NT2/D1 (cell line): ENCODE measurements around the gene CCDC7.
"Not testable (repeated sequence)": the region's sequence is repeated elsewhere in the genome, so short reads cannot be mapped to it uniquely, and the experiment has no call there.

Experiments used
- DNase-seq: peaks from one replicate; pipeline ENCODE4 v3.0.0-alpha.2; 2011; ENCODE audit warnings: low read depth, low spot score
- H3K27me3 ChIP-seq: 2 replicates; pipeline ENCODE4 v1.6.0; 2011; ENCODE audit warnings: mild to moderate bottlenecking; ENCODE audit not compliant: insufficient read length, insufficient read depth
- H3K36me3 ChIP-seq: 2 replicates; pipeline ENCODE4 v1.6.1; 2011; ENCODE audit warnings: mild to moderate bottlenecking, low read length, mixed read lengths; ENCODE audit not compliant: insufficient read depth, insufficient read length
- H3K4me1 ChIP-seq: 2 replicates; pipeline ENCODE4 v1.5.1; 2011; ENCODE audit not compliant: insufficient read depth, insufficient read length
- H3K4me3 ChIP-seq: 2 replicates; pipeline ENCODE4 v1.5.1; 2011; ENCODE audit warnings: low read depth; ENCODE audit not compliant: insufficient read length
- H3K9ac ChIP-seq: 2 replicates; pipeline ENCODE4 v1.6.0; 2011; ENCODE audit warnings: low read depth; ENCODE audit not compliant: insufficient read length
- H3K9me3 ChIP-seq: 2 replicates; pipeline ENCODE4 v1.5.1; 2011; ENCODE audit warnings: mild to moderate bottlenecking, low read length; ENCODE audit not compliant: insufficient read depth
- SUZ12 ChIP-seq: IDR thresholded peaks from 2 replicates; pipeline ENCODE4 v1.6.1; 2011; ENCODE audit not compliant: insufficient read length, insufficient read depth; ENCODE audit errors: extremely low read depth
- YY1 ChIP-seq: IDR thresholded peaks from 2 replicates; pipeline ENCODE4 v1.6.1; 2011; ENCODE audit not compliant: insufficient read length, insufficient read depth
- ZNF274 ChIP-seq: IDR thresholded peaks from 2 replicates; pipeline ENCODE4 v1.6.1; 2011; ENCODE audit warnings: mild to moderate bottlenecking, low read depth, low read length

Gene CCDC7

DNA sequence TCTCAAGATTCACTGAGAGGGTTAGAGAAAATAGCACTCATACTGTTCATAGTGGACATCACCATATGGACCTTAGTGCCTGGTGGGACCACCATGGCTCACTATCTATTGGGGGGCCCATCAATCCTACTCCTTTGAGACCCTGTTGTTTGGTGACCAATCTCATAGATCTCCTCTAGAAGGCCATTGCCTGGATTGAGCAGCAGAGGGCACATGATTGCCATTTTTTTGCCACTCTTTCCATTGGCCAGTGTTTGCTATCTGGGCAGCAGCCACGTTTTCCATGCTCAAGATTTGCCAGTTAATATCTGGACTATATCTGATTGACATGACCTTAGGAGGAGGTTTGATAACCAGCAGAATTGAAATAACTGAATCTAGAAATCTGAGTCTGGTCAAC is 267.6 kb downstream of the CCDC7 start:
- Histone ChIP-seq H3K9ac (no peak overlapping the region), H3K4me3 (no peak overlapping the region), H3K9me3 (no peaks in the 10 kb centered on the region), H3K36me3 (no peaks in the 10 kb centered on the region), H3K4me1 (no peaks in the 10 kb centered on the region), H3K27me3 (no peaks in the 10 kb centered on the region)
- TF ChIP-seq SUZ12 (no peak), ZNF274 (no peak), YY1 (no peak)
- DNase-seq: no peak

DNA sequence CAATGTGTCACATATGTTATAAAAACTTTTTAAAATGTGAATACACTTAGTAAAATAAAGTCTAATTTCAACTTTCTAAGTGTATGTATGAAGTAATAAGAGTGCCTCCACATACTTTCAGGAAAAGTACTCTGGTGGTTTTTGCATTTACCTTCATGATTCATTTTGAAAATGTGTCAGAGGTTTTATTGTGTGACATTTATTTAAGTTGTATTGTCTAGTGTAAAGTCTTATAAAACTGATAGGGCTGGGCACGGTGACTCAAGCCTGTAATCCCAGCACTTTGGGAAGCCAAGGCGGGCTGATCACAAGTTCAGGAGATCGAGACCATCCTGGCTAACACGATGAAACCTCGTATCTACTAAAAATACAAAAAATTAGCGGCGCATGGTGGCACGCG is 285.6 kb downstream of the CCDC7 start:
- no peak for TF ChIP-seq ZNF274
- TF ChIP-seq YY1: no peak
- TF ChIP-seq SUZ12: no peak
- Histone ChIP-seq H3K4me3 (no peak overlapping the region), H3K36me3 (no peaks in the 10 kb centered on the region), H3K9ac (no peak overlapping the region), H3K4me1 (no peaks in the 10 kb centered on the region), H3K27me3 (no peaks in the 10 kb centered on the region), H3K9me3 (no peaks in the 10 kb centered on the region)
- DNase-seq: no peak

DNA sequence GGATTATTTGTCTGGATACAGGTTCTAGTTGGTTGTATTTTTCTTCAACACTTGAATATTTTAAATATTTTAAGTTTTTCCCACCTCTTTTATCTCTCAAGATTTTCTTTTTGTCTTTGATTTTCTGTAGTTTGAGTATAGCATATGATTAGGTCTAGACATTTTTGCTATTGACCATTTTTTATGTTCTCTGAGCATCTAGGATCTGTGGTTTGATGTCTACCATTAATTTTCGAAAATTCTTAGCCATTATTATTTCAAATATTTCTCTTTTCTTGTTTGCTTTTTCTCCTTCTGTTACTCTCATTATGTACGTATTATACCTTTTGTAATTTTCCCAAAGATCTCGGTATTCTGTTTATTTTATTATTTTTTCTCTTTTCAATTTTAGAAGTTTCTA is 293.0 kb downstream of the CCDC7 start:
- no peak overlapping the region for H3K9ac ChIP-seq
- H3K27me3 ChIP-seq: no peaks in the 10 kb centered on the region
- no peak overlapping the region for H3K4me3 ChIP-seq
- no peaks in the 10 kb centered on the region for H3K36me3 ChIP-seq
- no peaks in the 10 kb centered on the region for H3K9me3 ChIP-seq
- H3K4me1 ChIP-seq: no peaks in the 10 kb centered on the region
- no peak for TF ChIP-seq YY1
- no peak for TF ChIP-seq SUZ12
- no peak for TF ChIP-seq ZNF274
- no peak for DNase-seq

DNA sequence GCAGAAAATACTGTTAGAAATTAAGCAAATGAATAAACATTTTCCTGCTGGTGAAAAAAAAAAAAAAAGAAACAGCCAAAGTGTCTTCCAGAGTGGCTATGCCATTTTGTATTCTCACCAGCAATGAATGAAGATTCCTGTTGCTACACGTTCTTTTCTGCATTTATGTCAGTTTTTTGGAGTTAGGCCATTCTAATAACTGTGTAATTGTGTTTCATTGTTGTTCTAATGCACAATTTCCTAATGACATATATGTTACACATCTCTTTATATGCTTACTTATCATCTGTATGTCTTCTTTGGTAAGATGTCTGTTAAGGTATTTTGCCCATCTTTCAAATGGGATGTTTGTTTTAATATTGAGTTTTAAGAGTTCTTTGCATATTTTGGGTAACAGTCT is 298.4 kb downstream of the CCDC7 start:
- no peaks in the 10 kb centered on the region for H3K36me3 ChIP-seq
- DNase-seq: no peak
- no peaks in the 10 kb centered on the region for H3K4me1 ChIP-seq
- H3K27me3 ChIP-seq: no peaks in the 10 kb centered on the region
- H3K9ac ChIP-seq: no peak overlapping the region
- H3K4me3 ChIP-seq: no peak overlapping the region
- no peaks in the 10 kb centered on the region for H3K9me3 ChIP-seq
- TF ChIP-seq ZNF274: no peak
- no peak for TF ChIP-seq YY1
- no peak for TF ChIP-seq SUZ12

DNA sequence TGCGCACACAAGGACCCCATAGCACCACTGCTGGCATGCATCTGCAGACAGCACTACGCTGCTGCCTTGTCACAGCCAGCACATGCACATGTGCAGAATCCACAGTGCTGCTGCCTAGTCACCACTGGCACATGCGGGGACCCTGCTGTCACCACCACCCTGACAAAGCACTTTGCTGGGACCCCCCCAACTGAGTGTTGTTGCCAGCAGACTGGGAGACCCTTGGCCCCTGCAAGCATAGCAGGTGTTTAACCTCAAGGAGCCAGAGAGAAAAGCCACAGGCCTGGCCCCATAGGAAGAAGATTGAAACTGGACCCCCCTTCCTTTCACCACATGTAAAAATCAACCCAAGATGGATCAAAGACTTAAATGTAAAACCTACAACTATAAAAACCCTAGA is 300.9 kb downstream of the CCDC7 start:
- Histone ChIP-seq H3K4me3 (no peak overlapping the region), H3K9ac (no peak overlapping the region), H3K9me3 (no peaks in the 10 kb centered on the region), H3K27me3 (no peaks in the 10 kb centered on the region), H3K36me3 (no peaks in the 10 kb centered on the region), H3K4me1 (no peaks in the 10 kb centered on the region)
- TF ChIP-seq ZNF274 (no peak), YY1 (no peak), SUZ12 (no peak)
- DNase-seq: no peak

DNA sequence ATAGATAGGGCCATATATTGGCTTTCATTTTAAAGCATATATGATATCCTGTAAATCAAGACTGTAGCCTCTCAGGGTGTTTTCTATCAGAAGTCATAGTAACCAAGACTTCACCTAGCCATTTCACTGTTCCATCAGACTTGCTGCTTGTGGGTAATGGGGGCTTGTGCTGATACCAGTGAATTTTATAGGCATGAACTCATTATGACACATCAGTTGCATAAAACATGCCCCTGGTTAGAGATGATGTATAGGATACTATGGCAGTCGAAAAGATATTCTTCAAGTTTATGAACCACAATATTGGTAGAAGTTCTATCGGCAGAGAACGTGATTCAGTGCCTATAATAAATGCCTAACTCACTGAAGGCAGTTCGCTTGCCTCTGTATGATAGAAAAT is 305.6 kb downstream of the CCDC7 start:
- Histone ChIP-seq H3K9me3 (peaks cover 17% of the 10 kb centered on the region), H3K4me3 (no peak overlapping the region), H3K4me1 (no peaks in the 10 kb centered on the region), H3K27me3 (no peaks in the 10 kb centered on the region), H3K36me3 (no peaks in the 10 kb centered on the region), H3K9ac (no peak overlapping the region)
- no peak for DNase-seq
- TF ChIP-seq SUZ12 (no peak), ZNF274 (no peak), YY1 (no peak)

DNA sequence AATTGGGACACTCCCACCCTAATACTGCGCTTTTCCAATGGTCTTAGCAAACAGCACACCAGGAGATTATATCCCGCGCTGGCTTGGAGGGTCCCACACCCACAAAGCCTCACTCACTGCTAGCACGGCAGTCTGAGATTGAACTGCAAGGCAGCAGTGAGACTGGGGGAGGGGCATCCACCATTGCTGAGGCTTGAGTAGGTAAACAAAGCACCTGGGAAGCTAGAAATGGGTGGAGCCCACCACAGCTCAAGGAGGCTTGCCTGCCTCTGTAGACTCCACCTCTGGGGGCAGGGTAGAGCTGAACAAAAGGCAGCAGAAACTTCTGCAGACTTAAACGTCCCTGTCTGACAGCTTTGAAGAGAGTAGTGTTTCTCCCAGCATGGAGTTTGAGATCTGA is 309.0 kb downstream of the CCDC7 start:
- H3K27me3 ChIP-seq, H3K4me1 ChIP-seq, H3K36me3 ChIP-seq, DNase-seq, H3K9ac ChIP-seq, H3K4me3 ChIP-seq: not testable (repeated sequence)
- peaks cover 17% of the 10 kb centered on the region for H3K9me3 ChIP-seq

DNA sequence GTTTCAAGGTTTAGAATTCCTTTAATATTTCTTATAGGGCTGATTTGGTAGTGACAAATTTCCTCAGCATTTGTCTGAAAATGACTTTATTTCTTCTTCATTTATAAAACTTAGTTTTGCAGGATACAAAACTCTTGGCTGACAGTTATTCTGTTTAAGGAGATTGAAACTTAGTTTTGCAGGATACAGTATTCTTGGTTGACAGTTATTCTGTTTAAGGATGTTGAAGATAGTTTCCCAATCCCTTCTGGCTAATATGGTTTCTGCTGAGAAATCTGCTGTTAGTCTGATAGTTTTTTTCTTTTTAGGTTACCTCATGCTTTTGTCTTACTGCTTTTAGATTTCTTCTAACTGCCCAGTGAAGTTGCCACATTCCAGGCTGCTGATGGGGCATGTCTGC is 325.3 kb downstream of the CCDC7 start:
- Histone ChIP-seq H3K36me3 (no peaks in the 10 kb centered on the region), H3K9me3 (peaks cover 15% of the 10 kb centered on the region), H3K4me3 (no peak overlapping the region), H3K27me3 (no peaks in the 10 kb centered on the region), H3K4me1 (no peaks in the 10 kb centered on the region), H3K9ac (no peak overlapping the region)
- DNase-seq: no peak
- TF ChIP-seq ZNF274: no peak
- TF ChIP-seq YY1: no peak
- no peak for TF ChIP-seq SUZ12
